NCI-H2029 treated with DMSO at 0.1 percent for 48 hours (cell line): ENCODE results near the gene APCDD1L.
"Not testable (repeated sequence)": the region's sequence is repeated elsewhere in the genome, so short reads cannot be mapped to it uniquely, and the experiment has no call there.

ENCODE experiments used
- DNase-seq: peaks from one replicate; lab custom pipeline; 2025; lab: John Stamatoyannopoulos, UW

Gene APCDD1L

GRCh38 chr20:58438970-58439808 is 76.0 kb downstream of the APCDD1L start:
- no peak for DNase-seq

GRCh38 chr20:58436868-58437645 is 78.1 kb downstream of the APCDD1L start:
- no peak for DNase-seq

GRCh38 chr20:58435237-58435636 is 80.0 kb downstream of the APCDD1L start:
- DNase-seq: no peak

GRCh38 chr20:58434326-58434725 is 80.9 kb downstream of the APCDD1L start:
- no peak for DNase-seq

- DNase-seq: no peak
These were observed 81.4 kb downstream of the APCDD1L start for GRCh38 chr20:58433759-58434158.

GRCh38 chr20:58433029-58433647 is 82.1 kb downstream of the APCDD1L start:
- DNase-seq: no peak

- no peak for DNase-seq
These were observed 82.8 kb downstream of the APCDD1L start for GRCh38 chr20:58432186-58432954.

GRCh38 chr20:58431134-58431533 is 84.1 kb downstream of the APCDD1L start:
- no peak for DNase-seq

GRCh38 chr20:58429303-58429702 is 85.9 kb downstream of the APCDD1L start:
- DNase-seq: no peak

GRCh38 chr20:58428364-58428763 is 86.8 kb downstream of the APCDD1L start:
- DNase-seq: no peak

GRCh38 chr20:58427571-58427970 is 87.6 kb downstream of the APCDD1L start:
- not testable (repeated sequence) for DNase-seq

- no peak for DNase-seq
These were observed 90.8 kb downstream of the APCDD1L start for GRCh38 chr20:58424218-58424969.

- no peak for DNase-seq
These were observed 93.7 kb downstream of the APCDD1L start for GRCh38 chr20:58421497-58421850.

GRCh38 chr20:58420798-58421496 is 94.3 kb downstream of the APCDD1L start:
- DNase-seq: no peak

GRCh38 chr20:58418949-58419748 is 96.0 kb downstream of the APCDD1L start:
- no peak for DNase-seq

- DNase-seq: no peak
These were observed 97.8 kb downstream of the APCDD1L start for GRCh38 chr20:58417438-58417837.

- no peak for DNase-seq
These were observed 98.4 kb downstream of the APCDD1L start for GRCh38 chr20:58416835-58417234.

- DNase-seq: no peak
These were observed 99.1 kb downstream of the APCDD1L start for GRCh38 chr20:58416057-58416456.

- DNase-seq: not testable (repeated sequence)
These were observed 100.4 kb downstream of the APCDD1L start for GRCh38 chr20:58414786-58415185.

GRCh38 chr20:58414216-58414615 is 101.0 kb downstream of the APCDD1L start:
- not testable (repeated sequence) for DNase-seq
